Peyer's patch (tissue), 4 donors: Measurements from ENCODE around the gene TBCK. TPM values are rescaled to one million over a fixed set of nuclear protein-coding genes. Genes with fewer than 3 reads are reported as not detected.

ENCODE experiments used
- DNase-seq, 3 donors: peaks; one replicate each; pipeline ENCODE4 v3.0.0-alpha.2; 2017 to 2019
- H3K27ac ChIP-seq, 4 donors: fragments of 200-600 bp; sonication (generic); one replicate each; pipeline ENCODE4 v1.5.1; 2016 to 2019
- H3K27me3 ChIP-seq, 2 donors: fragments of 200-600 bp; sonication (generic); one replicate each; pipeline ENCODE4 v1.5.1; 2019
- H3K36me3 ChIP-seq, 3 donors: fragments of 200-600 bp; sonication (generic); one replicate each; pipeline ENCODE4 v1.5.1; 2016 to 2019
- H3K4me1 ChIP-seq, 4 donors: fragments of 200-600 bp; sonication (generic); one replicate each; pipeline ENCODE4 v1.5.1; 2016 to 2019
- H3K4me3 ChIP-seq, 4 donors: fragments of 200-600 bp; sonication (generic); 1 replicate in 3 of 4; 2 replicates in 1 of 4; pipeline ENCODE4 v1.5.1; 2016 to 2019; ENCODE audit warnings: mild to moderate bottlenecking in 1 of 4
- H3K9me3 ChIP-seq, 4 donors: fragments of 200-600 bp; sonication (generic); one replicate each; pipeline ENCODE4 v1.5.1; 2016 to 2019; ENCODE audit warnings: mild to moderate bottlenecking in 1 of 4
- CTCF ChIP-seq, 6 experiments: fragments of 450-650 bp in 4 of 6; fragments of 200-600 bp in 2 of 6; sonication (generic) in 1 of 6; IDR thresholded peaks; one replicate each; pipeline ENCODE4 v1.5.1; 2017 to 2019; ENCODE audit warnings: antibody characterized with exemption in 6 of 6, mild to moderate bottlenecking in 3 of 6, moderate library complexity in 1 of 6
- POLR2A ChIP-seq, 2 donors: fragments of 450-650 bp; IDR thresholded peaks; one replicate each; pipeline ENCODE4 v1.5.1; 2017; ENCODE audit warnings: antibody characterized with exemption in 2 of 2, mild to moderate bottlenecking in 2 of 2, moderate library complexity in 2 of 2
- total RNA-seq, 4 donors: library from RNA; depleted of rRNA; stranded (reverse); fragments of >200 nt; gene quantifications; one replicate each; pipeline ENCODE4 v1.1.0, GENCODE V29; 2016

Gene TBCK
- total RNA-seq, 4 donors from 2014 or later = 39.9 to 96.6 (median 53.1) TPM

- no peak overlapping the region for H3K4me3 ChIP-seq
- peaks cover 0 to 2% (median 0%) of the 10 kb centered on the region in 4 donors for H3K9me3 ChIP-seq
- H3K4me1 ChIP-seq = no peaks in the 10 kb centered on the region
- peaks cover 0 to 16% (median 0%) of the 10 kb centered on the region in 3 donors for H3K36me3 ChIP-seq
- H3K27ac ChIP-seq = no peak overlapping the region
- TF ChIP-seq POLR2A (IDR thresholded peaks at IDR 0.05) = no peak
- no peak for TF ChIP-seq CTCF (IDR thresholded peaks at IDR 0.05)
- H3K27me3 ChIP-seq = no peaks in the 10 kb centered on the region
- DNase-seq = no peak
Measured at GRCh38 chr4:106096454-106096853, 219.6 kb downstream of the TBCK start.

GRCh38 chr4:106095408-106095807 lies 220.6 kb downstream of the TBCK start:
- peaks cover 0 to 22% (median 0%) of the 10 kb centered on the region in 3 donors for H3K36me3 ChIP-seq
- TF ChIP-seq CTCF (IDR thresholded peaks at IDR 0.05) (no peak), POLR2A (IDR thresholded peaks at IDR 0.05) (no peak)
- DNase-seq = no peak
- no peak overlapping the region for H3K27ac ChIP-seq
- H3K27me3 ChIP-seq = no peaks in the 10 kb centered on the region
- peaks cover 0 to 12% (median 0%) of the 10 kb centered on the region in 4 donors for H3K9me3 ChIP-seq
- no peaks in the 10 kb centered on the region for H3K4me1 ChIP-seq
- no peak overlapping the region for H3K4me3 ChIP-seq

GRCh38 chr4:106092361-106093040 lies 223.5 kb downstream of the TBCK start:
- DNase-seq = no peak
- Histone ChIP-seq H3K27ac (no peak overlapping the region), H3K4me3 (no peak overlapping the region), H3K27me3 (no peaks in the 10 kb centered on the region), H3K9me3 (peaks cover 0 to 12% (median 0%) of the 10 kb centered on the region in 4 donors), H3K36me3 (peaks cover 0 to 27% (median 0%) of the 10 kb centered on the region in 3 donors), H3K4me1 (no peaks in the 10 kb centered on the region)
- TF ChIP-seq CTCF (IDR thresholded peaks at IDR 0.05) = no peak
- no peak for TF ChIP-seq POLR2A (IDR thresholded peaks at IDR 0.05)

- TF ChIP-seq CTCF (IDR thresholded peaks at IDR 0.05) (no peak), POLR2A (IDR thresholded peaks at IDR 0.05) (no peak)
- Histone ChIP-seq H3K4me3 (no peak overlapping the region), H3K4me1 (no peaks in the 10 kb centered on the region), H3K27ac (no peak overlapping the region), H3K9me3 (peaks cover 0 to 12% (median 0%) of the 10 kb centered on the region in 4 donors), H3K27me3 (no peaks in the 10 kb centered on the region), H3K36me3 (peaks cover 0 to 27% (median 0%) of the 10 kb centered on the region in 3 donors)
- DNase-seq = no peak
Measured at GRCh38 chr4:106090826-106091225, 225.2 kb downstream of the TBCK start.

- Histone ChIP-seq H3K4me3 (no peak overlapping the region), H3K4me1 (no peaks in the 10 kb centered on the region), H3K27me3 (no peaks in the 10 kb centered on the region), H3K9me3 (peaks cover 0 to 7% (median 2%) of the 10 kb centered on the region in 4 donors), H3K36me3 (peaks cover 0 to 8% (median 0%) of the 10 kb centered on the region in 3 donors), H3K27ac (no peak overlapping the region)
- no peak for DNase-seq
- TF ChIP-seq CTCF (IDR thresholded peaks at IDR 0.05) (no peak), POLR2A (IDR thresholded peaks at IDR 0.05) (no peak)
Measured at GRCh38 chr4:106083065-106083464, 232.9 kb downstream of the TBCK start.
